EH (cell line): Measurements from ENCODE around the gene TMEM120B.

Source experiments
- DNase-seq: peaks from one replicate; pipeline ENCODE4 v3.0.0-alpha.2; 2015; ENCODE audit warnings: low read depth

The TMEM120B gene

GRCh38 chr12:121804417-121805111 lies 92.0 kb downstream of the TMEM120B start:
- peak; percentile 41 for DNase-seq

GRCh38 chr12:121805171-121806008 lies 92.8 kb downstream of the TMEM120B start:
- DNase-seq = peak; percentile 39

GRCh38 chr12:121806009-121806545 lies 93.5 kb downstream of the TMEM120B start:
- DNase-seq = no peak

- peak; percentile 57 for DNase-seq
Observed at GRCh38 chr12:121806546-121807423, 94.2 kb downstream of the TMEM120B start.

- DNase-seq = no peak
Observed at GRCh38 chr12:121807642-121808347, 95.2 kb downstream of the TMEM120B start.

GRCh38 chr12:121808623-121809022 lies 96.1 kb downstream of the TMEM120B start:
- DNase-seq = no peak

- no peak for DNase-seq
Observed at GRCh38 chr12:121809712-121810116, 97.2 kb downstream of the TMEM120B start.

- no peak for DNase-seq
Observed at GRCh38 chr12:121810234-121810817, 97.8 kb downstream of the TMEM120B start.

- no peak for DNase-seq
Observed at GRCh38 chr12:121810833-121811433, 98.4 kb downstream of the TMEM120B start.

- peak; percentile 77 for DNase-seq
Observed at GRCh38 chr12:121811434-121812319, 99.1 kb downstream of the TMEM120B start.

- peak; percentile 85 for DNase-seq
Observed at GRCh38 chr12:121812320-121812871, 99.8 kb downstream of the TMEM120B start.

GRCh38 chr12:121812921-121813896 lies 100.7 kb downstream of the TMEM120B start:
- no peak for DNase-seq

- DNase-seq = no peak
Observed at GRCh38 chr12:121813951-121814350, 101.4 kb downstream of the TMEM120B start.

GRCh38 chr12:121814429-121815119 lies 102.0 kb downstream of the TMEM120B start:
- no peak for DNase-seq

- no peak for DNase-seq
Observed at GRCh38 chr12:121815263-121815662, 102.7 kb downstream of the TMEM120B start.

- DNase-seq = no peak
Observed at GRCh38 chr12:121816925-121817647, 104.5 kb downstream of the TMEM120B start.

GRCh38 chr12:121817648-121818043 lies 105.1 kb downstream of the TMEM120B start:
- DNase-seq = no peak
